Vagina (tissue), 2 donors: ENCODE measurements around the gene SUSD5.

ENCODE experiments used
- CTCF ChIP-seq, 3 experiments: fragments of 450-650 bp in 2 of 3; fragments of 200-600 bp in 1 of 3; sonication (generic) in 1 of 3; IDR thresholded peaks; one replicate each; pipeline ENCODE4 v1.5.1; 2017 to 2019; ENCODE audit warnings: antibody characterized with exemption in 3 of 3, mild to moderate bottlenecking in 2 of 3, moderate library complexity in 2 of 3
- POLR2A ChIP-seq, 2 donors: fragments of 450-650 bp; IDR thresholded peaks; one replicate each; pipeline ENCODE4 v1.6.1; 2017; ENCODE audit warnings: antibody characterized with exemption in 2 of 2, mild to moderate bottlenecking in 2 of 2, moderate library complexity in 2 of 2
- POLR2AphosphoS5 ChIP-seq, 2 donors: sonication (generic); formaldehyde crosslinking; IDR thresholded peaks; one replicate each; pipeline ENCODE4 v1.9.0; 2017; ENCODE audit warnings: antibody characterized with exemption in 2 of 2, mild to moderate bottlenecking in 2 of 2, low read depth in 1 of 2; ENCODE audit not compliant: insufficient read depth in 1 of 2

GRCh38 chr3:33141006-33141405 lies 77.6 kb downstream of the SUSD5 start:
- TF ChIP-seq CTCF (IDR thresholded peaks at IDR 0.05) (no peak), POLR2AphosphoS5 (IDR thresholded peaks at IDR 0.05; ENCODE audit: insufficient read depth in 1 of 2, low read depth in 1 of 2) (no peak), POLR2A (IDR thresholded peaks at IDR 0.05) (no peak)
